ENCODE data around the gene PLCL2. TPM values are rescaled to one million over a fixed set of nuclear protein-coding genes. Genes with fewer than 3 reads are reported as not detected.
A peak's percentile ranks its signal among the peaks of the same experiment; 100 is the strongest.

Gene PLCL2
- total and polyA plus RNA-seq, 8 donors, result 1.8 to 12.1 (median 7.4) TPM

- no peaks in the 10 kb centered on the region for H3K4me1 ChIP-seq
- no peaks in the 10 kb centered on the region for H3K36me3 ChIP-seq
- no peak overlapping the region for H3K4me3 ChIP-seq
- no peak for ATAC-seq
- intact Hi-C loops (cut with DNase I), result no loop called here
- no peaks in the 10 kb centered on the region for H3K27me3 ChIP-seq
- no peak overlapping the region for H3K27ac ChIP-seq
- no peak for FAIRE-seq
- TF ChIP-seq CTCF (IDR thresholded peaks at IDR 0.05), result no peak
- no peaks in the 10 kb centered on the region for H3K9me3 ChIP-seq
- no peak for DNase-seq
- 96 to 98% methylated on average over 2 of the region's 2 CpGs for WGBS, 2 donors
These were observed 23.3 kb upstream of the PLCL2 start for GRCh38 chr3:16861432-16861831.

GRCh38 chr3:16864610-16865313 is 20.0 kb upstream of the PLCL2 start:
- WGBS, 2 donors, result 76% methylated on average over 5 of the region's 5 CpGs
- no peaks in the 10 kb centered on the region for H3K9me3 ChIP-seq
- DNase-seq (no peak), ATAC-seq (peak in 2 of 4 donors; percentile 47 to 56), FAIRE-seq (no peak)
- no peaks in the 10 kb centered on the region for H3K27me3 ChIP-seq
- no peak overlapping the region for H3K27ac ChIP-seq
- H3K4me3 ChIP-seq, result no peak overlapping the region
- no peaks in the 10 kb centered on the region for H3K36me3 ChIP-seq
- no peaks in the 10 kb centered on the region for H3K4me1 ChIP-seq
- TF ChIP-seq CTCF (IDR thresholded peaks at IDR 0.05), result no peak
- intact Hi-C loops (cut with DNase I), result no loop called here

- no peaks in the 10 kb centered on the region for H3K9me3 ChIP-seq
- intact Hi-C loops (cut with DNase I), result no loop called here
- H3K27ac ChIP-seq, result no peak overlapping the region
- no peaks in the 10 kb centered on the region for H3K4me1 ChIP-seq
- no peak for DNase-seq
- H3K36me3 ChIP-seq, result no peaks in the 10 kb centered on the region
- H3K4me3 ChIP-seq, result no peak overlapping the region
- no peaks in the 10 kb centered on the region for H3K27me3 ChIP-seq
- no peak for FAIRE-seq
- TF ChIP-seq CTCF (IDR thresholded peaks at IDR 0.05), result no peak
- WGBS, 2 donors, result 89 to 92% methylated on average over 1 of the region's 1 CpG
- no peak for ATAC-seq
These were observed 19.4 kb upstream of the PLCL2 start for GRCh38 chr3:16865335-16865734.

DNA sequence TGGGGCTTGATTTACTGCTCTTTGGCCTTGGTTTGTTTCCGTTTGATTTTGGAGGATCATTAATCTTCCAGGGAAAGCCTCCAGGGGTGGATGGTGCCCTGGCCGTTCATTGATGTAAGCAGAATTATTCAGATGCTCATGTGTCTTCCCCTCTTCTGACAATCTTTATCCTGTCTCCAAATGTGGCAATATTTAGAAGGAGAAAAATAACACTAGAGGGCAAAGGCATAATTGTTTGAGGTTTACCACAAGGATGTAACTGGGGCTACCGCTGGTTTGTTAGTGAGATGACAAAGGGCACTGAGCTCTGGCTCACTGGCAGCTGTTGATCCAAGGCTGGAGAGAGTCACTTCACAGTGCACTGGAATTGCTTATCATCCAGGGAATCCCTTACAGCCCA is 18.2 kb upstream of the PLCL2 start:
- TF ChIP-seq CTCF (IDR thresholded peaks at IDR 0.05), result no peak
- DNase-seq (no peak), FAIRE-seq (no peak), ATAC-seq (peak in 1 of 4 donors; percentile 41)
- Histone ChIP-seq H3K27ac (no peak overlapping the region), H3K9me3 (no peaks in the 10 kb centered on the region), H3K27me3 (no peaks in the 10 kb centered on the region), H3K4me3 (no peak overlapping the region), H3K36me3 (no peaks in the 10 kb centered on the region), H3K4me1 (no peaks in the 10 kb centered on the region)
- intact Hi-C loops (cut with DNase I), result no loop called here
- WGBS, 2 donors, result 43 to 47% methylated on average over 3 of the region's 3 CpGs

DNA sequence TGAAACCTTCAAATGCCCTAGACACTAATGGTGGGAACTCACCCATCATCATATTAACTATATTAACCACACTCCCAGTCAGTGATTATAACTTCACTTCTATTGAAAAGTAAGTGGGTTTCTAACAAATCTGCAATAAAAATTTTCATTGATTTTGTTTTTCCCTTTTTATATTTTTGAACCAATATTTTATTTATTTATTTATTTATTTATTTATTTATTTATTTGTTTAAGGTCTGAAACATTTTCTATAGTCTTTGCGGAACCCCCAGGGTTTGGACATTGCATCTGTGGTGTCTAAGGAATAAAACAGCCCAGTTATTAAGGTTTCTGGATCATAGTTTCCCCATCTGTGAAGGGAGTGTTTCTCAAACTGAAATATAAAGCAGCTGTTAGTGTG is 16.2 kb upstream of the PLCL2 start:
- 96 to 98% methylated on average over 1 of the region's 1 CpG for whole genome bisulfite sequencing, 2 donors
- H3K27ac ChIP-seq, result no peak overlapping the region
- no peaks in the 10 kb centered on the region for H3K36me3 ChIP-seq
- ATAC-seq, result no peak
- no peak for DNase-seq
- H3K4me3 ChIP-seq, result no peak overlapping the region
- no peaks in the 10 kb centered on the region for H3K4me1 ChIP-seq
- no peaks in the 10 kb centered on the region for H3K27me3 ChIP-seq
- FAIRE-seq, result no peak
- intact Hi-C loops (cut with DNase I), result no loop called here
- H3K9me3 ChIP-seq, result no peaks in the 10 kb centered on the region
- no peak for TF ChIP-seq CTCF (IDR thresholded peaks at IDR 0.05)
